Measurements from ENCODE around the gene DHRS7B. TPM values are rescaled to one million over a fixed set of nuclear protein-coding genes. Genes with fewer than 3 reads are reported as not detected.

The DHRS7B gene
- total and polyA plus RNA-seq, 2 of the 13 experiments (the other 11 are each of a cell fraction or from before 2014, with no cell fraction given), result 20.0 to 35.8 TPM

DNA sequence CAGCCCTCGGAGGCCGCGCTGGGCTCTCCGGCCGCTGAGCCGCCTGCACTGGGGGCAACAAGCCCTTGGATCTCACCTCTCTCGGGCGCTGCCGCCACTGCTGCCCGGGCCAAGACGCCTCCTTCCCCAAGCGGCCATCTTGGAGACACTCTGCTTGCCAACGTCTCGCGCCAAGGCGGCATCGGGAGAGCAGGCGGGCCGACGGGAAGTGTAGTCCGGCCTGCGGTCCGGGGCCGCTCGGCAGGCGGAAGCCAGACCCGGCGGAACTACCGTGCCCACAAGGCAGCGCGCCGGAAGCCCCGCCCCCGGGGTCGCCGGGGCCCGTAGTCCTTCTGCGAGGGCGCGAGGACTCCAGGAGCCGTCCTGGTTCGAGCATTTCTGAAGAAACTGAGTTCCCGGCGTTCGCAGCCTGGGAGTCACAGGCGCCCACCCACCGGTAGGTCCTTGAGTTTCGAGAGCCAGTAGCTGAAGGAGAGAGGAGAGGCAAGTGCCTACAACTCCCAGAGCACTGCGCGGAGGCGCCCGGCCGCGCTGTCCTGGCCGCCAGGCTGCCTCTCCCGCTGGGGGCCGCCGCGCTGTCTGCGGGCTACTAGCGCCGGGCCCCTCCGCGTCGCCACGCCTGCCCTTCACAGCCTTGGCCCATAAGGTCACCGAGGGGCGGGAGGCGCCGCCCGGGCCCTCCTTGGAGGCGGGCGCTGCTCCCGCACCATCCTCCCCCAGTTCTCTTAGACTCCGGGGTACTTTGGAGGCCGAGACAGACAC, 87.4 kb downstream of the DHRS7B start, which contains the start of gene TMEM11 (continued):
- TF ChIP-seq, protein P1, sequence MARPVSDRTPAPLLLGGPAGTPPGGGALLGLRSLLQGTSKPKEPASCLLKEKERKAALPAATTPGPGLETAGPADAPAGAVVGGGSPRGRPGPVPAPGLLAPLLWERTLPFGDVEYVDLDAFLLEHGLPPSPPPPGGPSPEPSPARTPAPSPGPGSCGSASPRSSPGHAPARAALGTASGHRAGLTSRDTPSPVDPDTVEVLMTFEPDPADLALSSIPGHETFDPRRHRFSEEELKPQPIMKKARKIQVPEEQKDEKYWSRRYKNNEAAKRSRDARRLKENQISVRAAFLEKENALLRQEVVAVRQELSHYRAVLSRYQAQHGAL (CRISPR knock-in tag; IDR thresholded peaks at IDR 0.05; ENCODE audit: not compliant biosample characterization), result no peak
- TF ChIP-seq MAFF (IDR thresholded peaks at IDR 0.05; ENCODE audit: low read depth, low read length) (no peak), ZNF44 (CRISPR knock-in tag; IDR thresholded peaks at IDR 0.05) (no peak), CSRNP1 (CRISPR knock-in tag; IDR thresholded peaks at IDR 0.05) (0 out of 2 replicates have a peak, but pooled peaks have one; percentile 18), MIER2 (CRISPR knock-in tag; IDR thresholded peaks at IDR 0.05) (no peak), ZBTB49 (CRISPR knock-in tag; IDR thresholded peaks at IDR 0.05; ENCODE audit: borderline replicate concordance) (no peak), RFX3 (CRISPR knock-in tag; IDR thresholded peaks at IDR 0.05) (no peak), MLX (CRISPR knock-in tag; IDR thresholded peaks at IDR 0.05) (0 out of 2 replicates have a peak, but pooled peaks have one; percentile 34), THAP7 (CRISPR knock-in tag; IDR thresholded peaks at IDR 0.05) (no peak), DMTF1 (CRISPR knock-in tag; IDR thresholded peaks at IDR 0.05) (no peak)
- TF ChIP-seq, protein P2, sequence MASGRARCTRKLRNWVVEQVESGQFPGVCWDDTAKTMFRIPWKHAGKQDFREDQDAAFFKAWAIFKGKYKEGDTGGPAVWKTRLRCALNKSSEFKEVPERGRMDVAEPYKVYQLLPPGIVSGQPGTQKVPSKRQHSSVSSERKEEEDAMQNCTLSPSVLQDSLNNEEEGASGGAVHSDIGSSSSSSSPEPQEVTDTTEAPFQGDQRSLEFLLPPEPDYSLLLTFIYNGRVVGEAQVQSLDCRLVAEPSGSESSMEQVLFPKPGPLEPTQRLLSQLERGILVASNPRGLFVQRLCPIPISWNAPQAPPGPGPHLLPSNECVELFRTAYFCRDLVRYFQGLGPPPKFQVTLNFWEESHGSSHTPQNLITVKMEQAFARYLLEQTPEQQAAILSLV (CRISPR knock-in tag; IDR thresholded peaks at IDR 0.05; ENCODE audit: borderline replicate concordance), result no peak
- TF ChIP-seq, protein P3, sequence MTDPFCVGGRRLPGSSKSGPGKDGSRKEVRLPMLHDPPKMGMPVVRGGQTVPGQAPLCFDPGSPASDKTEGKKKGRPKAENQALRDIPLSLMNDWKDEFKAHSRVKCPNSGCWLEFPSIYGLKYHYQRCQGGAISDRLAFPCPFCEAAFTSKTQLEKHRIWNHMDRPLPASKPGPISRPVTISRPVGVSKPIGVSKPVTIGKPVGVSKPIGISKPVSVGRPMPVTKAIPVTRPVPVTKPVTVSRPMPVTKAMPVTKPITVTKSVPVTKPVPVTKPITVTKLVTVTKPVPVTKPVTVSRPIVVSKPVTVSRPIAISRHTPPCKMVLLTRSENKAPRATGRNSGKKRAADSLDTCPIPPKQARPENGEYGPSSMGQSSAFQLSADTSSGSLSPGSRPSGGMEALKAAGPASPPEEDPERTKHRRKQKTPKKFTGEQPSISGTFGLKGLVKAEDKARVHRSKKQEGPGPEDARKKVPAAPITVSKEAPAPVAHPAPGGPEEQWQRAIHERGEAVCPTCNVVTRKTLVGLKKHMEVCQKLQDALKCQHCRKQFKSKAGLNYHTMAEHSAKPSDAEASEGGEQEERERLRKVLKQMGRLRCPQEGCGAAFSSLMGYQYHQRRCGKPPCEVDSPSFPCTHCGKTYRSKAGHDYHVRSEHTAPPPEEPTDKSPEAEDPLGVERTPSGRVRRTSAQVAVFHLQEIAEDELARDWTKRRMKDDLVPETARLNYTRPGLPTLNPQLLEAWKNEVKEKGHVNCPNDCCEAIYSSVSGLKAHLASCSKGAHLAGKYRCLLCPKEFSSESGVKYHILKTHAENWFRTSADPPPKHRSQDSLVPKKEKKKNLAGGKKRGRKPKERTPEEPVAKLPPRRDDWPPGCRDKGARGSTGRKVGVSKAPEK (CRISPR knock-in tag; IDR thresholded peaks at IDR 0.05; ENCODE audit: borderline replicate concordance), result no peak
- TF ChIP-seq, protein P4, sequence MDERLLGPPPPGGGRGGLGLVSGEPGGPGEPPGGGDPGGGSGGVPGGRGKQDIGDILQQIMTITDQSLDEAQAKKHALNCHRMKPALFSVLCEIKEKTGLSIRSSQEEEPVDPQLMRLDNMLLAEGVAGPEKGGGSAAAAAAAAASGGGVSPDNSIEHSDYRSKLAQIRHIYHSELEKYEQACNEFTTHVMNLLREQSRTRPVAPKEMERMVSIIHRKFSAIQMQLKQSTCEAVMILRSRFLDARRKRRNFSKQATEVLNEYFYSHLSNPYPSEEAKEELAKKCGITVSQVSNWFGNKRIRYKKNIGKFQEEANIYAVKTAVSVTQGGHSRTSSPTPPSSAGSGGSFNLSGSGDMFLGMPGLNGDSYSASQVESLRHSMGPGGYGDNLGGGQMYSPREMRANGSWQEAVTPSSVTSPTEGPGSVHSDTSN (CRISPR knock-in tag; IDR thresholded peaks at IDR 0.05), result no peak
